Panc1 (cell line): ENCODE measurements around the gene CFAP300.

Experiments
- CTCF ChIP-seq: fragments of 450-650 bp; IDR thresholded peaks from 2 replicates; pipeline ENCODE4 v1.5.1; 2017; ENCODE audit warnings: mild to moderate bottlenecking
- POLR2AphosphoS5 ChIP-seq: IDR thresholded peaks from 2 replicates; pipeline ENCODE4 v1.6.1; 2012; ENCODE audit warnings: mild to moderate bottlenecking, low read depth, low read length, moderate library complexity
- SIN3A ChIP-seq: IDR thresholded peaks from 2 replicates; pipeline ENCODE4 v1.6.1; 2012; ENCODE audit warnings: low read depth, mild to moderate bottlenecking, low read length, moderate library complexity, borderline replicate concordance; ENCODE audit not compliant: insufficient read depth
- TF ChIP-seq, protein P1 (sequence below), 2 experiments: IDR thresholded peaks; 2 replicates each; pipeline ENCODE4 v1.6.1; 2011 to 2012; ENCODE audit warnings: low read depth in 2 of 2, control low read depth in 1 of 2, low read length in 1 of 2, mild to moderate bottlenecking in 1 of 2, moderate library complexity in 1 of 2; ENCODE audit not compliant: insufficient read depth in 1 of 2

DNA sequence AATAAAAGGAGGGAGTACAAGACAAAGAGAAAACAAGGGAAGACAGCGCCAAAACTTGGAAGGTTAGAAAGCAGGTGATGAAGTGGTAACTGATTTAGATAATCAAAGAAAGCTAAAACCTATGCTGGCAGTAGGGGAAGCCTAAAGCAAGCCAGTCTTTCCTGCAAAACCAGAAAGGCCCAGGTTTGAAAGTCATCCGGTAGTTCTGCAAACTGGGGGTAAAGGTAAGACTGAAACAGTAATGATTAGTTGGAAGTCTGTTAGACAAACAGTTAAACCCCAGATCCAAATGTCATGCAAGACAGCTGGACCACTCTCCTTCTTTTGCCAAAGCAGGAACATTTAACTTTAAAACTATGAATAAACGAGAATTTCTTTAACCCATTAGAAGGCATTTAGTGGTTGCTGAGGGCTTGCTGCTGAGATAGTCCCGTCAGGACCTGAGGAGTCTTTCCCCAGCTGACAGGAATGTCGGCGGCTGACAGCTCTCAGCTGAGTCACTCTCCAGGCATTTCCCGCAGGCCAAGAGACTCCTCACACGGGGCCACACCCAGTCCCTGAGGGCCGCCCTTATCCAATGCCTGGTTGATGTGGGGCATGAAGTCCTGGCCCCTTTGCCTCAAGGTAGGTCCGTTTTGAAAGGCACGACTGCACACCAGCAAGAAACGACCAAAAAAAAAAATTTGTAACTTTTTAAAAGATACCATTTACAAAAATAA, 36.3 kb upstream of the CFAP300 start:
- no peak for TF ChIP-seq CTCF
- TF ChIP-seq POLR2AphosphoS5 = no peak
- peak; percentile 95 for TF ChIP-seq SIN3A
- TF ChIP-seq, protein P1, sequence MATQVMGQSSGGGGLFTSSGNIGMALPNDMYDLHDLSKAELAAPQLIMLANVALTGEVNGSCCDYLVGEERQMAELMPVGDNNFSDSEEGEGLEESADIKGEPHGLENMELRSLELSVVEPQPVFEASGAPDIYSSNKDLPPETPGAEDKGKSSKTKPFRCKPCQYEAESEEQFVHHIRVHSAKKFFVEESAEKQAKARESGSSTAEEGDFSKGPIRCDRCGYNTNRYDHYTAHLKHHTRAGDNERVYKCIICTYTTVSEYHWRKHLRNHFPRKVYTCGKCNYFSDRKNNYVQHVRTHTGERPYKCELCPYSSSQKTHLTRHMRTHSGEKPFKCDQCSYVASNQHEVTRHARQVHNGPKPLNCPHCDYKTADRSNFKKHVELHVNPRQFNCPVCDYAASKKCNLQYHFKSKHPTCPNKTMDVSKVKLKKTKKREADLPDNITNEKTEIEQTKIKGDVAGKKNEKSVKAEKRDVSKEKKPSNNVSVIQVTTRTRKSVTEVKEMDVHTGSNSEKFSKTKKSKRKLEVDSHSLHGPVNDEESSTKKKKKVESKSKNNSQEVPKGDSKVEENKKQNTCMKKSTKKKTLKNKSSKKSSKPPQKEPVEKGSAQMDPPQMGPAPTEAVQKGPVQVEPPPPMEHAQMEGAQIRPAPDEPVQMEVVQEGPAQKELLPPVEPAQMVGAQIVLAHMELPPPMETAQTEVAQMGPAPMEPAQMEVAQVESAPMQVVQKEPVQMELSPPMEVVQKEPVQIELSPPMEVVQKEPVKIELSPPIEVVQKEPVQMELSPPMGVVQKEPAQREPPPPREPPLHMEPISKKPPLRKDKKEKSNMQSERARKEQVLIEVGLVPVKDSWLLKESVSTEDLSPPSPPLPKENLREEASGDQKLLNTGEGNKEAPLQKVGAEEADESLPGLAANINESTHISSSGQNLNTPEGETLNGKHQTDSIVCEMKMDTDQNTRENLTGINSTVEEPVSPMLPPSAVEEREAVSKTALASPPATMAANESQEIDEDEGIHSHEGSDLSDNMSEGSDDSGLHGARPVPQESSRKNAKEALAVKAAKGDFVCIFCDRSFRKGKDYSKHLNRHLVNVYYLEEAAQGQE (IDR thresholded peaks at IDR 0.05; ENCODE audit: insufficient read depth in 1 of 2, low read depth in 2 of 2, low read length in 1 of 2) = no peak
